Rectal smooth muscle tissue (tissue), 1 donor: ENCODE results near the gene BCAN.
A peak's percentile ranks its signal among the peaks of the same experiment; 100 is the strongest.

Experiments used
- H3K27ac ChIP-seq: one replicate; pipeline ENCODE4 v1.7.0; 2013; ENCODE audit warnings: low read depth, low read length, inconsistent platforms
- H3K27me3 ChIP-seq: one replicate; pipeline ENCODE4 v1.7.0; 2013; ENCODE audit warnings: low read length; ENCODE audit not compliant: control insufficient read depth, insufficient read depth
- H3K36me3 ChIP-seq: one replicate; pipeline ENCODE4 v1.7.0; 2013; ENCODE audit warnings: low read length; ENCODE audit not compliant: control insufficient read depth, insufficient read depth
- H3K4me1 ChIP-seq: one replicate; pipeline ENCODE4 v1.7.0; 2013; ENCODE audit warnings: low read length; ENCODE audit not compliant: control insufficient read depth, insufficient read depth
- H3K4me3 ChIP-seq: one replicate; pipeline ENCODE4 v1.7.0; 2013; ENCODE audit warnings: low read length
- H3K9ac ChIP-seq: one replicate; pipeline ENCODE4 v1.7.0; 2013; ENCODE audit warnings: low read length

Gene BCAN

DNA sequence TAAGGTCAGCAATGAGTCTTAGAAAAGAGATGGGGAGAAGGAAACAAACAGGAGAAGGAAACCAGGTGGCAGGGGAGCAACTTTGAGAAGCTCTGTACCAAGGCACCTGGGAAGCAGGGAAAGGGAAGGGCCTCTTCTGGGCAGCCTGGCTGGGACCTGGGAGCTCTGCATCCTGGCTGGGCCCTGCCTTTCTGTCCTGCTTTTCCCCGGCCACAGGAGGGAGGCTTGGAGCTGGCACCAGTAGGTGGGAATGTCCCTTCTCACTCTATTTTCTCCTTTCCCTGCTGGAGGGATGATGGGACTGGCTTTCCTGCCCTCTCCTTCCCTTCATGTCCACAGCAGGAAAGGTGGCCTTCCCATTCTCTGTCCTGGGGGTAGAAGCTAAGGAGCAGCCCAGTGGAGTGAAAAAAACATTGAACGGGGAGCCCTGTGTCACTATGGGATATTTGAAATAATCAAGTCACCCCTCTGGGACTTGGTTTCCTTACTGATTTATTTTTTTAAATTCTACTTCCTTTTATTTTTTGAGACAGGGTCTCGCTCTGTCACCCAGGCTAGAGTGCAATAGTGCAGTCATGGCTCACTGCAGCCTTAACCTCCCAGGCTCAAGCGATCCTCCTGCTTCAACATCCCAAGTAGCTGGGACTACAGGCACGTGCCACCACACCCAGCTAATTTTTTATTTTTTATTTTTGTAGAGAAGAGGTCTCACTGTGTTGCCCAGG is 40.4 kb downstream of the BCAN start:
- no peak overlapping the region for H3K9ac ChIP-seq
- H3K36me3 ChIP-seq: no peaks in the 10 kb centered on the region
- peaks cover 14% of the 10 kb centered on the region for H3K27me3 ChIP-seq
- no peak overlapping the region for H3K4me3 ChIP-seq
- H3K4me1 ChIP-seq: peaks cover 6% of the 10 kb centered on the region
- H3K27ac ChIP-seq: no peak overlapping the region

DNA sequence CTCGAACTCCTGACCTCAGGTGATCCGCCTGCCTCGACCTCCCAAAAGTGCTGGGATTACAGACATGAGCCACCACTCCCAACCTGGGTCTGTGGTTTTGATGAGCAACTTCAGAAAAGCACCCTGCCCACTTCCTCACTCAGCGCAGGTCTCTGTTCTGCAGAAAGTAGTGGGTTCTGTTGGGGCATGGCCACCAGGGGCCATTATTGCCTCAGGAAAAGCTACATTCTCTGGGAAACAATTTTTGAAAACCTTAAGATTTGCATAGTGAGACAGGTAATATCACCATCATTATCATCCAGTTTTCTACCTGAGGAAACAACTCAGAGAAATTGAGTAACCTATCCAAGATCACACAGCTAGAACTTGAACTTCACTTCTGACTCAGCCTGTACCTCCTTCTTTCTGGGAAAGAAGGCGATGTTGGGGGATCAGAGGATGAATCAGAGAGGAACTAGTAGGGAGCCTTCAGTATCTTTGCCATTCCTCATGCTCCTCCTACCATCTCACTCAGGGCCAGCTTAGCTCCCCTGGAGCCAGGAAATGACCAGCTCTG is 42.4 kb downstream of the BCAN start:
- H3K36me3 ChIP-seq: no peaks in the 10 kb centered on the region
- H3K4me3 ChIP-seq: no peak overlapping the region
- no peak overlapping the region for H3K27ac ChIP-seq
- H3K27me3 ChIP-seq: peaks cover 7% of the 10 kb centered on the region
- H3K4me1 ChIP-seq: no peaks in the 10 kb centered on the region
- H3K9ac ChIP-seq: no peak overlapping the region

DNA sequence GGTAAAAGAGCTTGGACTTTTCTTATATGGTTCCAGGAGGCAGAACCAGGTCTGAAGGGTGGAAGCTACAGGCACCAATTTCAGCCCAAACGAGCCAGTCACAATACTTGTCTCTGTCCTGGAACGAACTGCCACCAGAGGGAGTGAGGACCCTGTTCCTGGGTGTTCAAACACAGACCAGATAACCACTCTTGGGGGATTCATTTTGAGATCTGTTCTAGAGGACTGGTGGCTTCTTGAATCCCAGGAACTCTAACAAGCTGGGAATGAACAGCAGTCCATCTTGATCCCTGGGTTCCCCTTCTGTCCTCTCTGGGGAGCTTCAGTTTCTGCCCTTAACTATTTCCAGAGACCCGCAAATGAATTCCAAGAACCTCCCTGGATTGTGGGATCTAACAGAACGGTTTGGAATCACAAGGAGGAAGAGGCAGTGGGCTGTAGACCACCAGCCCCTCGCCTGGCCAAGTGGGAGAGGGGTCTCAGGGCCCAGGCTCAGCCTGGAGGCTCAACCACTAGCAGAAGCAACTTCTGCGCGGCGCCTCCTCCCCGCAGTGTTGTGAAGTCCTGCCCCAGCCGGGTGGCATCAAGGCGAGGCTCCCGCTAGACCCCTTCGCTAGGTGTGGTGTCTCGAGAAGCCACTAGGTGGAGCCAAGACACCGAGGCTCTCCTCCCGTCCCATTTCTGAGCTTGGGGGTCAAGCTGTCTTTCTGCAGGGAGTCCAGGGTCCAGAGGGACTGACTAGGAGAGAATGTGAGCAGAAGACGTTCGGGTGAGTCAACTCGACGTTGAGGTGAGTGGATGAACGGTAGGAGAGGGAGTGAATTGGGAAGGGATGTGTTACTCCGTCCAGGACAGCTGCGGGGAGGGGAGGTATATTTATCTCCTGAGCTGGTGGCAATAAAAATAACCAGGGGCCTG is 47.4 kb downstream of the BCAN start:
- peak overlapping the region; percentile 57 for H3K9ac ChIP-seq
- peaks cover 8% of the 10 kb centered on the region for H3K27me3 ChIP-seq

DNA sequence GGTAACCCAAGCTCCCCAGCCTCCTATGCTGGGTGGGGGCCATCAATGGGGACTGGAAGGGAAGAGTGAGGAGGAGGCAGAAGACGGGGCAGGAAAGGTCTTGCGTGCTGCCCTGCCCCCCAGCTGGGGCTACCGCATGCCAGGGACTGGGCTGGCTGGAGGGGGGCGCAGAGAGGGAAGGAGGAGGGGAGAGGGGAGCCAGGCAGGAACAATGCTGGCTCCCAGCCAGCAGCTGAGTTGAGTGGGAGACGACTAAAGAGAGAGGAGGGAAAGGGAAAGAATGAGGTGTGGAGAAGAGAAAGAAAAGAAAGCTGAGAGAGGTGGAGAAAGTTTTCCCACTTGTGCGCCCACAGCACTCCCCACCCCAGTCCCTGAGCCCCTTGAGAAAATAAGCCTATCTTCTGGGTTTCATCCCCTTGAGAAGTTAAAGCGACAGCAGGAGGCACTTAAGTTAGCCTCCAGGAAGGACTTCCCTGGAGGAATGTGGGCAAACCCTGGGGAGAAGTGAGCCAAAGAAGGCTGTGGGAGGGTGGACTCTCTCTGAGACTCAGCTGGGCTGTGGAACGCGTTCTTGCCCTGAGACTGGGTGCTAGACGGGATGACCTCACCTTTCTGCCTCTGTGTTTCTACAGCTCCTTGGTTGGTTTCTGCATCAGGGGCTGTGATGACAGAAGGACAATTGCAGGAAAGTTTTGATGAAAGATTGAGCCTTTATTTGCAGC is 48.2 kb downstream of the BCAN start:
- H3K4me3 ChIP-seq: no peak overlapping the region
- no peak overlapping the region for H3K9ac ChIP-seq

More for the DNA sequence above, 47.4 kb downstream of the BCAN start:
- no peak overlapping the region for H3K27ac ChIP-seq
- H3K36me3 ChIP-seq: no peaks in the 10 kb centered on the region
- H3K4me1 ChIP-seq: peaks cover 5% of the 10 kb centered on the region
- no peak overlapping the region for H3K4me3 ChIP-seq

DNA sequence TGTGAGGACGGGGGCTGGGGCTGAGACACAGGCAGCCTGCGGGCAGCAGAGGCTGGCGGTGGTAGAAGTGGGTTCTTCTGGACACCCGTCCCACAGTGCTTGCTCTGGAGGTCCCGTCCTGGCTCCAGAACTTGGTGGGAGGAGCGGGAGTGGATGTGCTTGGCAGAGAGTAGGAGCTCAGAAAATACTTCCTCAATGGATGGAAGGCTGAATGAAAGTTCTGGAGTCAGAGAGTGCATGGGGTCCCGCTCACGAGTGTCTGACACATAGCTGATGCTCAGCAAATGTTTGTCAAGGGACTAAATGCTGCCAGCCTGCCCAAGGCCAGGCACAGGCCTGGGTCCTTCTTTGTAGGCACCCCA is 48.7 kb downstream of the BCAN start:
- H3K27me3 ChIP-seq: peaks cover 8% of the 10 kb centered on the region
- peaks cover 5% of the 10 kb centered on the region for H3K4me1 ChIP-seq
- no peaks in the 10 kb centered on the region for H3K36me3 ChIP-seq
- no peak overlapping the region for H3K27ac ChIP-seq
- H3K4me3 ChIP-seq: no peak overlapping the region
- no peak overlapping the region for H3K9ac ChIP-seq

More for the DNA sequence above, 48.2 kb downstream of the BCAN start:
- H3K27ac ChIP-seq: no peak overlapping the region
- H3K27me3 ChIP-seq: peaks cover 8% of the 10 kb centered on the region
- peaks cover 5% of the 10 kb centered on the region for H3K4me1 ChIP-seq
- H3K36me3 ChIP-seq: no peaks in the 10 kb centered on the region

DNA sequence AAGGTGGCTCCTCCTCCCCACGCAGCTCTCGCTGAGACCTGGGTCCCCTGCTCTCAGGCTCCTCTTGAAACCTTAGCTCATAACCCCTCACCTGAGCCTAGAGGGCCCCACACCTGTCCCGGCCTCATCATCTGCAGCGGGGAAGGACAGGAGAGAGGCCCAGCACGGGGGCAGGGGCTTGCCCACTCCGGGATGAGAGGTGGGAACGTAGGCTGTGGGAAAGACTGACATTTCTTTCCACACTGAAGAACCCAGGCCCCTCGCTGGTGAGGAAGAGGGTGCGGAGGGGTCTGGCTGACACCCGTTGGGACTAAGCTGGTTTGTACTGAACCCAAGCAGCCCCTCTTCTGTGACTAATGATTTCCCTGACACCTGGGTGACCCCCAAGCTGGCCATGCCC is 49.3 kb downstream of the BCAN start:
- no peaks in the 10 kb centered on the region for H3K36me3 ChIP-seq
- peaks cover 8% of the 10 kb centered on the region for H3K27me3 ChIP-seq
- peaks cover 5% of the 10 kb centered on the region for H3K4me1 ChIP-seq
- no peak overlapping the region for H3K9ac ChIP-seq
- no peak overlapping the region for H3K27ac ChIP-seq
- H3K4me3 ChIP-seq: no peak overlapping the region

DNA sequence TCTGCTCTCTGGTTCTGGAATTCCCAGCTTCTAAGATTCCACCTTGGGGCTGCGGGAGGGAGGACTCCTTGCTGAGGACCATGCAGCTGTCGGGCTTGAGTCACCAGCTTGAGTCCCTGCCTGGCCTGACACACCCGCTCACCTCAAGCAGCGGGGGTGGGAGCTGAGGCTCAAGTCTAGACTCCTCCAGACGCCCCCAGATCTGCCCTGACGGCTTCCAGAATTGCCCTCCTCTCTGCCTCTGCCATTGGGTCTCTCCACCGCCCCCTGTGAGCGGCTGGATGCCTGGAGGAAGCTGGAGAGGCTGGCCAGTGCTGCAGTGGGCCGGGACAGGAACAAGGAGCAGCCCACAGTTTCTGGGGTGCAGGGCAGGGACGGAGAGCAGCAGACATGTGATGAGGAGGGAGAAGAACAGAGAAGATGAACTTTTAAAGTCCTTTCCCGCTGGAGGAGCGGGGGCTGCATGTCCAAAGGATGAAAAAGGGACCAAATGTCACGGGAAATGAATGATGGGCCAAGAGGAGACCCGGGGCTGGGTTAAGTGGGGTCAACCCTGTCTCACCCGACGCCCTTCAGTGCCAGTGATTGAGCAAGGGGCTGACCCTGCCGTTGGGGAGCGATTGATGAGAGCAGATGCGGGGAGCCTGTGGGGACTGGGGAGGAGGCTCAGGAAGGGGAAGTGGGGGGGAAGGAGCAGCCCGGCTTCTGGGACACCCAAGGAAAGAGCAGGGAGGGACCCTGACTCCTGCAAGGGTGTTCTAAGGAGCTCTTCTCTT is 49.9 kb downstream of the BCAN start:
- no peaks in the 10 kb centered on the region for H3K36me3 ChIP-seq
- no peak overlapping the region for H3K9ac ChIP-seq
- H3K4me3 ChIP-seq: no peak overlapping the region
- peaks cover 8% of the 10 kb centered on the region for H3K27me3 ChIP-seq
- H3K27ac ChIP-seq: no peak overlapping the region
- H3K4me1 ChIP-seq: peaks cover 5% of the 10 kb centered on the region

DNA sequence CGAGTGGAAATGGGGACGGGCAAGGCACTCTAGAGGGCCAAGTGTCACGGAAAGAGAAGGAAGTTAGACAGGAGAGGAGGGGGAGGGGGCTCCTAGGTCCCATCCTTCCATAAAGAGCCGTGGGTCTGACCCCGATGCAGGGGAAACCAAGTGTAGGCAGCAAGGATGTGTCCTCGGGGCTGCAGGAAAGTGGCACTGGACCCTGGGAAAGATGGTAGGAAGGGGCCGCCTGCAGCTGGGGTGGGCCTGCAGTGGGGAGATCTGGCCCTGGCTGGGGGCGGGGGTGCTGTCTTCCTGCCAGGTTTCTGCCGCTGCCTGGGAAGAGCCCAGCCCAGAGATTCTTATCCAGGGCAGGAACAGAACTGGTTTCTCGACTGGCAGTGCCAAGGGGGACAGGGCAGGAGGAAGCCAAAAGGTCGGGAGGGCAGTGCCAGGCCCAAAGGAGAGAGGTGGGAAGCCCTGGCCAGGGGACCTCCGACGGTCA is 50.6 kb downstream of the BCAN start:
- H3K4me3 ChIP-seq: no peak overlapping the region
- peaks cover 5% of the 10 kb centered on the region for H3K4me1 ChIP-seq
- no peaks in the 10 kb centered on the region for H3K36me3 ChIP-seq
- H3K27ac ChIP-seq: no peak overlapping the region
- H3K9ac ChIP-seq: no peak overlapping the region
- H3K27me3 ChIP-seq: peaks cover 8% of the 10 kb centered on the region

DNA sequence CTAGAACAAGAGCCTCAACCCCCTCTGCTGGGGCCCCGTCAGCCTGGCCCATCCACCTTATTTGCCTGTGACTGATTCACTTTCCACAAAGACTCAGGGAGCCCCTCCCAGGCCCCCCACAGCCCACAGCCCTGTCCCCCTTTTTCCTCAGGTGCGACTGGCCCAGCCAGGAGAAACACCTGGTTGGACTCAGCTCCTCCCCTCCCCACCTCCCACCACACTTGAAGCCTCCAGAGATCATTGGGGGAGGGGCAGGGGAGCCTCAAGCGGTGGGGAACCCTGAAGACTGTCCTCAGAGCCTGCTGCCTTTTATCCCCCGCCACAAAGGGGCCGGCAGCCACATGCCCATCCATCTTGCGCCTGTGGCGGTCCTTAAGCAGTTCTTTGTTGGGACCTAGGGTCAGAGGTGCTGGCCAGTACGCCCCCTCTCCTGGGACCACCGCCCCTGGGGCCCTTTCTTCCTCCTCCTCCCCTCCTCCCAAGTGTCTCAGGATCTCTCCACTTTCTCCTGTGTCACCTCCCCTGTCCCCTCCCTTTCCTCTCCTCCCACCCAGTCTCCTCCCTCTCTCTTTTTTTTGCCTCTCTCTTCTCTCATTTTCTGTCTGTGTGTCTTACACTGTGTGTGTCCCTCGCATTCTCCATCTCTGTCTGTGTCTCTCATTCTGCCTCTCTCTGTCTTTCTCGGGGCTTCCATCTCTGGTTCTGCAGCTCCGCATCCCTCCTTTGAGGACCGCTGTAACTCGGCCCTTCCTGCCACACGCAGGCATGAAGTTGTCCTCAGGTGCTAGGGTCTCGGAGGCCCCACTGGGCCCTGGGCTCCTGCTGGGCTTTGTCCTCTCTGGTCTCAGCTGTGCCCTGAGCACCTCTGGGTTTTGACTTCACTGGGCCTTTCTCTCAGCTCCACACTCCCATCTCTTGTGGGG is 51.3 kb downstream of the BCAN start:
- no peaks in the 10 kb centered on the region for H3K36me3 ChIP-seq
- H3K4me1 ChIP-seq: peaks cover 5% of the 10 kb centered on the region
- peaks cover 8% of the 10 kb centered on the region for H3K27me3 ChIP-seq
- no peak overlapping the region for H3K9ac ChIP-seq
- no peak overlapping the region for H3K27ac ChIP-seq
- no peak overlapping the region for H3K4me3 ChIP-seq

DNA sequence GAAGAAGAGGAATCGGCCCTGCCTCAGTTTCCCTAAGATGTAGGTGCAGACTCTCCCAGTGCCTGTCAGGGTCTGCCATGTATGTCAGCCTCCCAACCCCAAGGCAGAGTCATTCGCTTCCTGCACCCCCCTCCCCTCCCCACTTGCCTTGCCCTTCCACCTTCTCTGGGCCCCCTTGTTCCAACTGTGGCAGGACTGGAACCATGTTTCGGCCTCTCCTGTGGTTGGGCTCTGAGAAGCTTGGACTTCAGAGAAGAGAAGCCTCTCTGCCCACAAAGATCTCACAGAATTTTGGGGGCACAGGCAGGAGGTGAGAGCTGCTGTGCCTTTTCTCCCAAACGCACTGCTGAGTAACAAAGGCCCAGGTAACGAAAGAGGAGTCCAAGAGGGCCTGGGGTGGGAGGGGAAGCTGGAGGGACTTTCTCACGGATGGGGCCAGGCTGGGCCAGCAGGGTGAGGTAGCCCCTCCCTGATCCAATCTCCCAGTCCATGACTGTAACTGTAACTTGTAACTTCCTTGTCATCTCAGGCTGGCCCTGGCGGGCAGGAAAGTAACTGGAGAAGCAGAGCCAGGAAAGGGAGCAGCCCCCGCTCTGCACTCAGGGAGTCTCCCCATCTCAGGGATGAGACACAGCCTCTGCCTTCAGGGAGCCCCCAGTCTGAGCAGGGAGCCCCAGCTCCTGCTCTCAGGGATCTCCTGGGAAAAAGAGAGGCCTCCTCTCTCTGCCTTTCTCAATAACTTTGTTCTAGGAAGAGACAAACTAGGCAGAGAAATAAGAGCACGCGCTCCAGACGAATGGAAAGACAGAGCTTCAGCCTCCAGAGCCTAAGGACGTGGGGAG is 52.2 kb downstream of the BCAN start:
- Histone ChIP-seq H3K9ac (no peak overlapping the region), H3K36me3 (no peaks in the 10 kb centered on the region), H3K4me3 (no peak overlapping the region), H3K4me1 (peaks cover 5% of the 10 kb centered on the region), H3K27ac (no peak overlapping the region), H3K27me3 (peaks cover 8% of the 10 kb centered on the region)
